Measurements from ENCODE around the gene KXD1. TPM values are rescaled to one million over a fixed set of nuclear protein-coding genes. Genes with fewer than 3 reads are reported as not detected.

Gene KXD1
- total RNA-seq, 4 donors from 2014 or later = 72.4 to 107 (median 89.4) TPM

GRCh38 chr19:18612772-18613588, 55.3 kb downstream of the KXD1 start, which contains the start of gene TMEM59L:
TMEM59L (plus strand) TSS chr19:18612870; CDS start chr19:18612959, 89 bp downstream.
- peak within 1 kb of the TSS; percentile 46 for H3K4me3 ChIP-seq

GRCh38 chr19:18613589-18614234, 56.0 kb downstream of the KXD1 start:
- TF ChIP-seq EP300 (IDR thresholded peaks at IDR 0.05) (no peak), POLR2A (IDR thresholded peaks at IDR 0.05) (no peak), POLR2AphosphoS5 (IDR thresholded peaks at IDR 0.05) (no peak), CTCF (IDR thresholded peaks at IDR 0.05) (no peak)
- H3K9me3 ChIP-seq = no peaks in the 10 kb centered on the region
- no peak overlapping the region for H3K4me3 ChIP-seq
- H3K36me3 ChIP-seq = no peaks in the 10 kb centered on the region
- DNase-seq (ENCODE audit: low spot score in 2 of 2) = no peak
- 31% methylated on average over 13 of the region's 23 CpGs for WGBS
- no peak overlapping the region for H3K27ac ChIP-seq
- peaks cover 86% of the 10 kb centered on the region for H3K27me3 ChIP-seq
- H3K4me1 ChIP-seq = peaks cover 30% of the 10 kb centered on the region

More at GRCh38 chr19:18612772-18613588, 55.3 kb downstream of the KXD1 start, which contains the start of gene TMEM59L:
- H3K36me3 ChIP-seq = no peaks in the 10 kb centered on the region
- WGBS = 8% methylated on average over 14 of the region's 70 CpGs
- H3K27me3 ChIP-seq = peaks cover 90% of the 10 kb centered on the region
- H3K9me3 ChIP-seq = no peaks in the 10 kb centered on the region
- peaks cover 33% of the 10 kb centered on the region for H3K4me1 ChIP-seq
- no peak for DNase-seq (ENCODE audit: low spot score in 2 of 2)
- TF ChIP-seq CTCF (IDR thresholded peaks at IDR 0.05) = no peak
- no peak for TF ChIP-seq POLR2AphosphoS5 (IDR thresholded peaks at IDR 0.05)
- TF ChIP-seq POLR2A (IDR thresholded peaks at IDR 0.05) = no peak
- TF ChIP-seq EP300 (IDR thresholded peaks at IDR 0.05) = no peak
- H3K27ac ChIP-seq = no peak within 1 kb of the TSS

GRCh38 chr19:18616023-18616422, 58.4 kb downstream of the KXD1 start:
- 81% methylated on average over 3 of the region's 3 CpGs for WGBS
- H3K27me3 ChIP-seq = peaks cover 69% of the 10 kb centered on the region

GRCh38 chr19:18617562-18617961, 59.9 kb downstream of the KXD1 start:
- TF ChIP-seq EP300 (IDR thresholded peaks at IDR 0.05) = no peak
- no peak for TF ChIP-seq POLR2A (IDR thresholded peaks at IDR 0.05)
- no peak for TF ChIP-seq CTCF (IDR thresholded peaks at IDR 0.05)
- TF ChIP-seq POLR2AphosphoS5 (IDR thresholded peaks at IDR 0.05) = no peak
- Histone ChIP-seq H3K4me3 (no peak overlapping the region), H3K27me3 (peaks cover 54% of the 10 kb centered on the region), H3K36me3 (no peaks in the 10 kb centered on the region), H3K4me1 (peaks cover 8% of the 10 kb centered on the region), H3K27ac (no peak overlapping the region), H3K9me3 (no peaks in the 10 kb centered on the region)
- DNase-seq (ENCODE audit: low spot score in 2 of 2) = no peak

More at GRCh38 chr19:18616023-18616422, 58.4 kb downstream of the KXD1 start:
- peaks cover 23% of the 10 kb centered on the region for H3K4me1 ChIP-seq
- H3K4me3 ChIP-seq = no peak overlapping the region
- no peaks in the 10 kb centered on the region for H3K9me3 ChIP-seq
- H3K27ac ChIP-seq = no peak overlapping the region
- no peak for DNase-seq (ENCODE audit: low spot score in 2 of 2)
- TF ChIP-seq POLR2AphosphoS5 (IDR thresholded peaks at IDR 0.05) (no peak), CTCF (IDR thresholded peaks at IDR 0.05) (no peak), POLR2A (IDR thresholded peaks at IDR 0.05) (no peak), EP300 (IDR thresholded peaks at IDR 0.05) (no peak)
- no peaks in the 10 kb centered on the region for H3K36me3 ChIP-seq

GRCh38 chr19:18618236-18618635, 60.6 kb downstream of the KXD1 start:
- Histone ChIP-seq H3K9me3 (no peaks in the 10 kb centered on the region), H3K4me1 (peaks cover 1% of the 10 kb centered on the region), H3K36me3 (no peaks in the 10 kb centered on the region), H3K27me3 (peaks cover 47% of the 10 kb centered on the region), H3K4me3 (no peak overlapping the region), H3K27ac (no peak overlapping the region)
- no peak for DNase-seq (ENCODE audit: low spot score in 2 of 2)
- 92% methylated on average over 5 of the region's 13 CpGs for WGBS
- TF ChIP-seq POLR2AphosphoS5 (IDR thresholded peaks at IDR 0.05) (no peak), POLR2A (IDR thresholded peaks at IDR 0.05) (no peak), CTCF (IDR thresholded peaks at IDR 0.05) (no peak), EP300 (IDR thresholded peaks at IDR 0.05) (no peak)
